Germinal center (tissue), 1 donor: Measurements from ENCODE around the gene KAT6B.
"Not testable (repeated sequence)": the region's sequence is repeated elsewhere in the genome, so short reads cannot be mapped to it uniquely, and the experiment has no call there.

ENCODE experiments used
- DNase-seq: peaks from one replicate; pipeline ENCODE4 v3.0.0; 2012; ENCODE audit warnings: mixed read lengths, low spot score

The KAT6B gene

GRCh38 chr10:74891053-74891452 lies 64.7 kb downstream of the KAT6B start:
- DNase-seq: no peak

- no peak for DNase-seq
Measured at GRCh38 chr10:74892839-74893238, 66.4 kb downstream of the KAT6B start.

GRCh38 chr10:74893329-74893728 lies 66.9 kb downstream of the KAT6B start:
- DNase-seq: not testable (repeated sequence)

GRCh38 chr10:74896788-74897527 lies 70.6 kb downstream of the KAT6B start:
- DNase-seq: no peak

- DNase-seq: no peak
Measured at GRCh38 chr10:74898201-74898976, 72.0 kb downstream of the KAT6B start.

GRCh38 chr10:74900297-74900696 lies 73.9 kb downstream of the KAT6B start:
- no peak for DNase-seq

GRCh38 chr10:74901301-74901700 lies 74.9 kb downstream of the KAT6B start:
- no peak for DNase-seq

- no peak for DNase-seq
Measured at GRCh38 chr10:74901867-74902450, 75.6 kb downstream of the KAT6B start.

GRCh38 chr10:74903491-74903890 lies 77.1 kb downstream of the KAT6B start:
- DNase-seq: no peak

- no peak for DNase-seq
Measured at GRCh38 chr10:74906611-74907198, 80.3 kb downstream of the KAT6B start.

- DNase-seq: no peak
Measured at GRCh38 chr10:74909670-74910069, 83.3 kb downstream of the KAT6B start.

- DNase-seq: no peak
Measured at GRCh38 chr10:74910241-74910975, 84.0 kb downstream of the KAT6B start.

- DNase-seq: no peak
Measured at GRCh38 chr10:74910976-74911350, 84.6 kb downstream of the KAT6B start.

GRCh38 chr10:74912182-74912581 lies 85.8 kb downstream of the KAT6B start:
- no peak for DNase-seq

GRCh38 chr10:74912682-74913081 lies 86.3 kb downstream of the KAT6B start:
- no peak for DNase-seq

GRCh38 chr10:74913377-74913979 lies 87.1 kb downstream of the KAT6B start:
- DNase-seq: no peak

GRCh38 chr10:74916283-74916682 lies 89.9 kb downstream of the KAT6B start:
- DNase-seq: no peak

- DNase-seq: no peak
Measured at GRCh38 chr10:74917481-74918077, 91.2 kb downstream of the KAT6B start.

GRCh38 chr10:74919671-74920070 lies 93.3 kb downstream of the KAT6B start:
- DNase-seq: no peak

GRCh38 chr10:74921070-74921469 lies 94.7 kb downstream of the KAT6B start:
- not testable (repeated sequence) for DNase-seq

- DNase-seq: no peak
Measured at GRCh38 chr10:74921744-74922143, 95.3 kb downstream of the KAT6B start.
